Mesodermal cell (in vitro differentiated cells): ENCODE data around the gene CGB3.
A peak's percentile ranks its signal among the peaks of the same experiment; 100 is the strongest.

ENCODE experiments used
- H3K27ac ChIP-seq: 2 replicates; pipeline ENCODE4 v1.7.0; 2013; ENCODE audit warnings: mild to moderate bottlenecking, low read depth, low read length, moderate library complexity; ENCODE audit not compliant: severe bottlenecking
- H3K36me3 ChIP-seq: 2 replicates; pipeline ENCODE4 v1.7.1; 2013; ENCODE audit warnings: mild to moderate bottlenecking, low read length, moderate library complexity; ENCODE audit not compliant: control insufficient read depth, insufficient read depth
- H3K4me1 ChIP-seq: one replicate; pipeline ENCODE4 v1.7.1; 2013; ENCODE audit warnings: mild to moderate bottlenecking, low read length; ENCODE audit not compliant: insufficient read depth, control insufficient read depth, poor library complexity, severe bottlenecking
- H3K4me3 ChIP-seq: 2 replicates; pipeline ENCODE4 v1.7.0; 2013; ENCODE audit warnings: low read length, control low read depth, mild to moderate bottlenecking; ENCODE audit not compliant: insufficient read depth, poor library complexity, severe bottlenecking; ENCODE audit errors: extremely low read depth
- H3K9me3 ChIP-seq: 2 replicates; pipeline ENCODE4 v1.7.1; 2013; ENCODE audit warnings: mild to moderate bottlenecking, low read length, moderate library complexity; ENCODE audit not compliant: control insufficient read depth
- WGBS, 2 experiments: methylation state at CpG; one replicate each; pipeline ENCODE4 v1.1.5; 2013; ENCODE audit warnings: missing lambda C conversion rate in 2 of 2; ENCODE audit not compliant: insufficient coverage in 2 of 2; 5-methylcytosine and 5-hydroxymethylcytosine counted together

CGB3 gene

DNA sequence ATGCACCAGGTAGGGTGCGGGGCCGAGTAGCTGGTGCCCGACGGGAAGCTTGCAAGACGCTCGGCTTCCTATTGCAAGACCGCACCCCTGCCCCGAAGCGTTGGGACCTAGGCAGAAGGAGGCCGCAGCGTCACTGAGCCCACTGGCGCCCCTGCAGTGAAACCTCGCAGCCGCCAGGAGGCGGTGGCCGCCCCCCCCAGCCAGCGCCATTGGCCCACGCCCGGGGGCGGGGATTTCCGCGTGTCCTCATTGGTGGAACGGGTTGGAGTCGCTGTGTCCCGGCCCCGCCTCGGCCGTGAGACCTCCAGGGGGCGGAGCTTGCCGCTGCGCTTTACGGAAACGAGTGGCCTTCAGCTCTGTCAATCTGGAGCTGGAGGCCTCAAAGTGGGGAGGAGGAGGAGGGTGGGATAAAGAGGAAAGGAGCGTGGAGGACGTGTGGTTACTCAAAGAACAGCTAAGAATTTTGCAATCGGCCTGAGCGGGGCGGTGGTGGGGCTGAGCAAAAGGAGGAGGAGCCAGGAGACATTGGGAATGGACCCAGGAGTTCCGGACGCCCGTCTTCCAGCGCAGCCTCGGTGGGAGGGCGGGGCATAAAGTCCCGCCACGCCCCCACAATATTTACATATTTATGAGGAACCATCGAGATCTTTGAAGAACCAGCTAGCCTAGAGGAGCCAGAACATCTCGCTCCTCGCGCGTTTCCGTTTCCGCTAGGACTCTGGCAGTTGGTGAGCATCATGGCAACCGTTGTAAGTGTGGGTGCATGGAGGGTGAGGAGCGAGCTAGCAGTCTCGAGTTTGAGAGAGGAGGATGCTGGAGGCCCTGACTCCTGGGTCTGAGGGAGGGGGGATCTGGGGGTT, 30.7 kb downstream of the CGB3 start, which contains the start of the genes GYS1 and RUVBL2:
Gene GYS1, minus strand, starts transcription at position 135 of the 860 bp plus-strand sequence. CDS start 197 bp downstream, outside the sequence.
Gene RUVBL2, plus strand, starts transcription at position 713 of the 860 bp plus-strand sequence. Its CDS starts 25 bp downstream, at position 738.
- WGBS, 2 experiments = 0 to 1% methylated on average over 43 to 47 of the region's 56 CpGs
- H3K4me3 ChIP-seq = peak within 1 kb of the TSS; percentile 98
- H3K27ac ChIP-seq = peak within 1 kb of the TSS; percentile 80
- H3K36me3 ChIP-seq = peaks cover 25% of the 10 kb centered on the region
- H3K9me3 ChIP-seq = no peaks in the 10 kb centered on the region
- peaks cover 16% of the 10 kb centered on the region for H3K4me1 ChIP-seq

DNA sequence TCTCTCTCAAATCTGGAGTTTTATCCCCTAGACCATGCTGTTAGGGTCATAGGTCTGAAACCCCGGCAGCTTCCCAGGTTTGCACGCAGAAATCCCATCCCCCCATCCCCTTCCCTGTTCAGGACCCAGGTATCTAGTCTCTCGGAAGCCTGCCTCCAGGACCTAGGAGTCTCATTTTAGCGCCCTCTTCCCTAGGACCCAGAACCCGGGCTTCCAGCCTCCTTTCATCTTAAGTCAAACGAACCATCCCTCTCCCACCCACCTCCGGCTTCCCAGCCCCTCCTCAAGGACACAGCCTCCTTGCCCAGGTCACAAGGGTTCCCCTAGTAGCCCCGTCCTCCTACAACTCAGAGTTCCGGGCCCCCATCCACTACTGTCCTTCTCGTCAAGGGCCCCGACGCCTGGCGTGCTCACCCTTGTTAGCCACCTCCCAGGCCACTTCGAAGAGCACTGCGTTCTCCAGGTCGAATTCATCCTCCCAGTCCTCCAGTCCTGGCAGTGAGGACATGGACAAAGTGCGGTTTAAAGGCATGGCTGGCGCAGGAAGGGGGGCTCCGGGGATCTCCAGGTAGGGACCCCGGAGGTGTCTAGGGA, 31.5 kb downstream of the CGB3 start:
- Histone ChIP-seq H3K4me1 (peaks cover 16% of the 10 kb centered on the region), H3K9me3 (no peaks in the 10 kb centered on the region), H3K27ac (peak overlapping the region; percentile 65), H3K36me3 (peaks cover 31% of the 10 kb centered on the region), H3K4me3 (peak overlapping the region; percentile 98)
- 1 to 2% methylated on average over 18 to 20 of the region's 20 CpGs for WGBS, 2 experiments

DNA sequence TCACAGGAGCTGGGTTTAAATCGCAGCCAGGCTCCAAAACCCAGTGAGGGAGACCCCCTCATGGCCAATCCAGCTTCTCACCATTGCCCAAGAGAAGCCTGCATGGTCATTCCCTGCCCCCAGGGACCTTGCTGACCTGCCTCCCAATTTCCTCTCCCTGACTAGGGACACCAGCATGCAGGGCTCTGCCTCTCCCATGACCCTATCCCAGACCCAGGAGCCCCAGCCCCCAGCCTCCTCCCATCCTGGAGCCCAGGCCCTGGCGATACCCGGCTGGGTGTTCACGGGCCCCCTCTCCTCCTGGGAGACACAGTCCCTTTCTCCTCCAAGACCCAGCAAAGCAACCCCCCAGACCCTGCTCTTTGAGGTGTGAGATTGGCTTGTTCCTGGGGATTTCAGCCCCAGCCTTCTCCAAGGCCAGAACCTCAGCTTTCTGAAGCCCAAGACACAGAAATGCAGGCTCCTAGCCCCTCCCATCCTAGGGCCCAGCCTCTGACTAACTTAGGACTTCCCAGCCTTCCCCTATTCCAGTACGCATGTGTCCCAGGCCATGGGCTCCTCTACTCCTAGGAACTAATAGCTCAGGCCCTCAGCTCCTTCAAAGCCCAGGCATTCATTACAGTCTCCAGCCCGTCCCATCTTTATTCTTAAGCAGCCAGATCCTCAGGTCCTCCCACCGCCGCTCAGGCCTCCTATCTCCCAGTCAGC, 32.1 kb downstream of the CGB3 start:
- no peaks in the 10 kb centered on the region for H3K9me3 ChIP-seq
- H3K27ac ChIP-seq = peak overlapping the region; percentile 5
- peaks cover 34% of the 10 kb centered on the region for H3K36me3 ChIP-seq
- H3K4me3 ChIP-seq = peak overlapping the region; percentile 98
- WGBS, 2 experiments = 23 to 38% methylated on average over 5 to 7 of the region's 8 CpGs
- peaks cover 16% of the 10 kb centered on the region for H3K4me1 ChIP-seq

DNA sequence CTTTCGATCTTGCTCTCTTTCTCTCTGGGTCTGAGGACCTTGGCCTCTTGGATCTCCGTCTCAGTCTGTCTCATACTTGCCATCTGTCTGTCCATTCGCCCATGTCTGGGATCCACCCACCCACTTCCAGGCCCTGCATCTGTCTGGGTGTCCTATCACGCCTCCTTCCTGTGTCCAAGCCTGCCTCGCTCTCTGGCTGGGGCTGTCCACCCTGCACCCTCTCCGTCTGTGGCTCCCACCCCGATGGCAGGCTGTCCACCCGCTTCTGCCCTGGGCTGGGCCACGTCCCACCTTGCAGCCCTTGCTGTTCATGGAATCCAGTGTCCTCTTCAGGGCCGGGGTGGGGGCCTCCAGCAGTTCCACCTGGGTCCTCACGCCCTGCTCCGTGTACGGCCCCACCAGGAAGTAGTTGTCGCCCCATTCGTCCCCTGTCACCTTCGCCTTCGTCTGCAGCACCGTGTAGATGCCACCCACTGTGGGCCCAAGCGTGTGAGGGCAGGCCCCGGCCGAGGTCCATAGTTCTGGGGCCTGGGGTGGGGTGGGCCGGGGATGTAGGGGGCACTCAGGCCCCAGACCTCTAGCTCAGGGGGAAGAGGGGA, 33.0 kb downstream of the CGB3 start:
- no peak overlapping the region for H3K27ac ChIP-seq
- H3K4me3 ChIP-seq = peak overlapping the region; percentile 98
- peaks cover 16% of the 10 kb centered on the region for H3K4me1 ChIP-seq
- 94 to 97% methylated on average over 20 to 22 of the region's 22 CpGs for WGBS, 2 experiments
- no peaks in the 10 kb centered on the region for H3K9me3 ChIP-seq
- peaks cover 43% of the 10 kb centered on the region for H3K36me3 ChIP-seq

DNA sequence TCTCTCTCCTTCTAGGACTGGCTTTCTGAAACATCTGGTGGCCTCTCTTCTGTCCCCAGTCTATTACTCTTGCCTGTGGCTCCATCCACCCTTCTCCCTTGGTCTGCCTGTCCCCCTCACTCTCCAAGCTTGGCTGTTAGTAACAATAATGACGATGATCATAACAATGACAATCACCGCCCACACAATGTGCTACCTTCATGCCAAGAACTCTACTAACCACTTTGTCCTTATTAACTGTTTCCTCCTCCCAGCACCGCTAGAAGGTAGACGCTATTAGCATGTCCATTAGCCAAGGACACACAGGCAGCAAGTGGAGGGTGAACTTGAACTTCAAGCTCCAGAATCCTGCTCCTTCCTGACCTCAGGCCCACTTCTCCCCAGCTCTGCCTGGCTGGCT, 33.7 kb downstream of the CGB3 start:
- Histone ChIP-seq H3K9me3 (no peaks in the 10 kb centered on the region), H3K27ac (no peak overlapping the region), H3K36me3 (peaks cover 50% of the 10 kb centered on the region), H3K4me1 (peaks cover 16% of the 10 kb centered on the region), H3K4me3 (no peak overlapping the region)
- 89 to 96% methylated on average over 4 of the region's 4 CpGs for WGBS, 2 experiments

DNA sequence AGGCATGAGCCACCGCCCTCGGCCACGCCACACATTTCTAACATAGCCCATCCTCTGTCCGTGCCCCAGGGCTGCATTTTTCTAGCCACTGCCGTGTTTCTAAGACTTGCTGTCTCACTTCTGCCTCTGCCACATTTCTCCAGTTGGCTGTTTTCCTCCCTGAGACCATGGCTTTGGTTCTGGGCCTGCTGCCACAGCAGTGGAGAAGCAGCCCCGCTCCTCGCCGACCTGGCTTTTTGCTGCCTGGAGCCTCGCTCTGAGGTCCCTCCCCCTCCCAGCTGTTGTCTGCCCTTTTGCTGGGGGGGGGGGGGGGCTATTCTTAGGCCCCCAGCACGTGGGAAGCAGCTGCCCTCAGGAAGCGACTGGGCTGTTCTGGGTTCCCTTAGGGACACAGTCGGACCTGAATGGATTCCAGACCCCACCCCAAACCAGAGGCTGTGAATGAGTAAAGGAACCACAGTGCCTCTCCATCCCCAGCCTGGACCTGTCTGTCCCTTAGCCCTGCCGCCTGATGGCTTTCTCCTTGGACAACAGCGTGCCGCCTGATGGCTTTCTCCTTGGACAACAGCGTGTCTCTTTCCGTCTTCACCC, 34.3 kb downstream of the CGB3 start:
- Histone ChIP-seq H3K4me3 (no peak overlapping the region), H3K4me1 (peaks cover 14% of the 10 kb centered on the region), H3K36me3 (peaks cover 56% of the 10 kb centered on the region), H3K9me3 (no peaks in the 10 kb centered on the region), H3K27ac (no peak overlapping the region)
- 95 to 97% methylated on average over 12 of the region's 17 CpGs for WGBS, 2 experiments

DNA sequence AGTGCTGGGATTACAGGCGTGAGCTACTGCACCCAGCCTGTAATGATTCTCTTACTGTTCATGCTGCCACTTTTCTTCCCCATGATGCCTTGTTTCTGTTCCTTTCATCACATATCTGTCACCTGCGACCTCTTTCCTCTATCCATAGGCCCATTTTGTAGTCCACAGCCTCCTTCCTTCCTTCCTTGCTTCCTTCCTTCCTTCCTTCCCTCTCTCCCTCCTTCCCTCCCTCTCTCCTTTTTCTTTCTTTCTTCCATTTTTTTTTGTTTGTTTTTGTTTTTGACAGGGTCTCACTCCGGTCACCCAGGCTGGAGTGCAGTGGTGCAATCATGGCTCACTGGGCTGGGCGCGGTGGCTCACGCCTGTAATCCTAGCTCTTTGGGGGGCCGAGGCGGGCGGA, 35.3 kb downstream of the CGB3 start:
- Histone ChIP-seq H3K4me3 (no peak overlapping the region), H3K27ac (no peak overlapping the region), H3K36me3 (peaks cover 62% of the 10 kb centered on the region), H3K4me1 (peaks cover 9% of the 10 kb centered on the region), H3K9me3 (no peaks in the 10 kb centered on the region)
- 97 to 98% methylated on average over 4 to 9 of the region's 9 CpGs for WGBS, 2 experiments

DNA sequence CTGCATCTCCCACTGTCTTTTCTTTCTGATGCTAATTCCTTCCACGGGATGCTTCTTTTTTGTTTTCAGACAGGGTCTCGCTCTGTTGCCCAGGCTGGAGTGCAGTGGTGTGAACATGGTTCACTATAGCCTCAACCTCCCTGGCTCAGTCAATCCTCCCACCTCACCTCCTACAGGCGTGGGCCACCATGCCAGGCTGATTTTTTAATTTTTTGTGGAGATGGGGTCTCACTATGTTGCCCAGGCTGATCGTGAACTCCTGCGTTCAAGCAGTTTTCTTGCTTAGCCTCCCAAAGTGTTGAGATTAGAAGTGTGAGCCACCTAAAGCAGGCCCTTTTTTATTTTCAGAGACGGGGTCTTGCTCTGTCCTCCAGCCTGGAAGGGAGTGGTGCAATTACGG, 35.8 kb downstream of the CGB3 start:
- H3K9me3 ChIP-seq = no peaks in the 10 kb centered on the region
- H3K27ac ChIP-seq = no peak overlapping the region
- H3K36me3 ChIP-seq = peaks cover 68% of the 10 kb centered on the region
- peaks cover 9% of the 10 kb centered on the region for H3K4me1 ChIP-seq
- 97 to 99% methylated on average over 4 to 5 of the region's 7 CpGs for WGBS, 2 experiments
- no peak overlapping the region for H3K4me3 ChIP-seq

DNA sequence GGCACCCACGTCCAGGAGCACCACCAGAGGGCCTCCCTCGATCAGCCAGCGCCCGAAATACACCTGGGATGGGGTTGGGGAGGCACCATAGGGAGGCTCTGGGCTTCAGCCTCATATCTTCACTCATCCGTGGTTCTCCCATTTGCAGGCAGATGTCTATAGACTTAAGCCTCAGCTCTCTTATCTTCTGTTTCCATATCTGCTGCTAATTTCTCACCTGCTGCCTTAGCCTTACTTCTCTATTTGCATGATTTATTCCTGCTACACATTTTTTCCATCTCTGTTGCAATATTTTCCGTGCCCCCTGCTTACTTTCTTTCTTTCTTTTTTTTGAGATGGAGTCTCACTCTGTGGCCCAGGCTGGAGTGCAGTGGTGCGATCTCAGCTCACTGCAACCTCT, 36.8 kb downstream of the CGB3 start:
- Histone ChIP-seq H3K9me3 (no peaks in the 10 kb centered on the region), H3K4me3 (no peak overlapping the region), H3K36me3 (peaks cover 78% of the 10 kb centered on the region), H3K4me1 (peaks cover 9% of the 10 kb centered on the region), H3K27ac (no peak overlapping the region)
- 93 to 96% methylated on average over 7 of the region's 7 CpGs for WGBS, 2 experiments

DNA sequence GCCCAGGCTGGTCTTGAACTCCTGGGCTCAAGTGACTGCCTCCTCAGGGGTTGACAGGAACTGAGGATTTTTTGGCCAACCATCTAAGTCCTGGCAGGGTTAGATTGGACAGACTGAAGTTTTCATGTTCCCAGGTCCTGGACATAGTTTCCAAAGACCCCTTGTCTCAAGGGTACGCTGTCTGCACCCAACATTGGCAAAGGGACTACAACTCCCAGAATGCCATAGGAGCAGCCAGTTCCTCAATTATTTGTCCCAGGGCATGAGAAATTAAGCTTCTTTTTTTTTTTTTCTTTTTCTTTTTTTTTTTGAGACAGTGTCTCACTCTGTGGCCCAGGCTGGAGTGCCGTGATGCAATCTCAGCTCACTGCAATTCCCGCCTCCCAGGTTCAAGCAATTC, 37.9 kb downstream of the CGB3 start:
- no peak overlapping the region for H3K27ac ChIP-seq
- WGBS, 2 experiments = 97 to 100% methylated on average over 1 to 3 of the region's 3 CpGs
- H3K9me3 ChIP-seq = no peaks in the 10 kb centered on the region
- H3K4me1 ChIP-seq = no peaks in the 10 kb centered on the region
- H3K36me3 ChIP-seq = peaks cover 88% of the 10 kb centered on the region
- no peak overlapping the region for H3K4me3 ChIP-seq
